Loucy (cell line): ENCODE measurements around the gene TMEM164.

Experiments used
- H2AFZ ChIP-seq: fragments of 200-600 bp; sonication (generic); 2 replicates; pipeline ENCODE4 v1.6.0; 2016; ENCODE audit warnings: antibody characterized with exemption, mild to moderate bottlenecking, low read length, moderate library complexity
- H3F3A ChIP-seq: fragments of 200-600 bp; 2 replicates; pipeline ENCODE4 v1.6.0; 2016; ENCODE audit warnings: antibody characterized with exemption, low read depth, mild to moderate bottlenecking
- H3K27me3 ChIP-seq: fragments of 200-600 bp; sonication (generic); 2 replicates; pipeline ENCODE4 v1.6.1; 2014; ENCODE audit warnings: low read length, mild to moderate bottlenecking; ENCODE audit not compliant: insufficient read depth, poor library complexity, severe bottlenecking
- H3K36me3 ChIP-seq: fragments of 200-600 bp; sonication (generic); 2 replicates; pipeline ENCODE4 v1.6.1; 2016; ENCODE audit warnings: low read length; ENCODE audit not compliant: insufficient read depth
- H3K4me1 ChIP-seq: fragments of 200-600 bp; sonication (generic); 2 replicates; pipeline ENCODE4 v1.5.1; 2014; ENCODE audit warnings: low read length, mild to moderate bottlenecking; ENCODE audit not compliant: insufficient read depth, poor library complexity, severe bottlenecking
- H3K4me2 ChIP-seq: fragments of 200-600 bp; sonication (generic); 2 replicates; pipeline ENCODE4 v1.6.0; 2014; ENCODE audit warnings: antibody characterized with exemption, low read length, low read depth, mild to moderate bottlenecking; ENCODE audit not compliant: poor library complexity, severe bottlenecking
- H3K4me3 ChIP-seq: fragments of 200-600 bp; sonication (generic); 2 replicates; pipeline ENCODE4 v1.5.1; 2014; ENCODE audit warnings: low read length, mild to moderate bottlenecking, mixed read lengths; ENCODE audit not compliant: poor library complexity, severe bottlenecking
- H3K79me2 ChIP-seq: fragments of 200-600 bp; sonication (generic); 2 replicates; pipeline ENCODE4 v1.6.1; 2014; ENCODE audit warnings: low read length; ENCODE audit not compliant: insufficient read depth
- H3K9ac ChIP-seq: fragments of 200-600 bp; sonication (generic); 2 replicates; pipeline ENCODE4 v1.6.0; 2014; ENCODE audit warnings: mild to moderate bottlenecking, low read depth, low read length, moderate library complexity; ENCODE audit not compliant: poor library complexity, severe bottlenecking
- H3K9me2 ChIP-seq: fragments of 200-600 bp; sonication (generic); replicated peaks from 2 replicates; pipeline ENCODE4 v1.6.1; 2016; ENCODE audit warnings: low read depth, low read length, mixed read lengths
- H3K9me3 ChIP-seq: fragments of 200-600 bp; sonication (generic); 2 replicates; pipeline ENCODE4 v1.6.1; 2014; ENCODE audit warnings: mild to moderate bottlenecking, antibody characterized with exemption, low read length, low read depth; ENCODE audit not compliant: insufficient read depth
- H4K20me1 ChIP-seq: fragments of 200-600 bp; sonication (generic); 2 replicates; pipeline ENCODE4 v1.6.0; 2014; ENCODE audit warnings: antibody characterized with exemption, low read length, mild to moderate bottlenecking; ENCODE audit not compliant: insufficient read depth, poor library complexity, severe bottlenecking
- CTCF ChIP-seq: fragments of 200-600 bp; sonication (generic); conservative IDR thresholded peaks from 2 replicates; pipeline ENCODE4 v1.5.1; 2014; ENCODE audit warnings: mild to moderate bottlenecking, antibody characterized with exemption, low read length
- EZH2phosphoT487 ChIP-seq: fragments of 200-600 bp; IDR thresholded peaks from 2 replicates; pipeline ENCODE4 v1.6.1; 2018; ENCODE audit warnings: antibody characterized with exemption, mild to moderate bottlenecking, moderate library complexity, borderline replicate concordance

Gene TMEM164

GRCh38 chrX:110046001-110046400 is 43.1 kb downstream of the TMEM164 start:
- no peaks in the 10 kb centered on the region for H3F3A ChIP-seq
- H4K20me1 ChIP-seq, result peaks cover 29% of the 10 kb centered on the region
- H3K4me2 ChIP-seq, result no peak overlapping the region
- H3K9me2 ChIP-seq, result no peaks in the 10 kb centered on the region
- peaks cover 90% of the 10 kb centered on the region for H3K79me2 ChIP-seq
- H3K9me3 ChIP-seq, result no peaks in the 10 kb centered on the region
- no peaks in the 10 kb centered on the region for H3K27me3 ChIP-seq
- H3K4me3 ChIP-seq, result no peak overlapping the region
- peaks cover 3% of the 10 kb centered on the region for H3K4me1 ChIP-seq
- H3K9ac ChIP-seq, result no peak overlapping the region
- TF ChIP-seq EZH2phosphoT487 (no peak), CTCF (peak; percentile 27; the same call in 1 of the 2 replicates)
- no peak overlapping the region for H2AFZ ChIP-seq
- peaks cover 13% of the 10 kb centered on the region; the same call in 1 of the 2 replicates for H3K36me3 ChIP-seq

GRCh38 chrX:110046971-110047370 is 44.1 kb downstream of the TMEM164 start:
- TF ChIP-seq EZH2phosphoT487 (no peak), CTCF (no peak)
- Histone ChIP-seq H3K9me3 (no peaks in the 10 kb centered on the region), H3K4me2 (no peak overlapping the region), H3K79me2 (peaks cover 86% of the 10 kb centered on the region), H3K36me3 (peaks cover 8% of the 10 kb centered on the region; the same call in 1 of the 2 replicates), H2AFZ (no peak overlapping the region), H3K4me3 (no peak overlapping the region), H3F3A (no peaks in the 10 kb centered on the region), H3K27me3 (no peaks in the 10 kb centered on the region), H4K20me1 (peaks cover 30% of the 10 kb centered on the region), H3K9me2 (no peaks in the 10 kb centered on the region), H3K9ac (no peak overlapping the region), H3K4me1 (peaks cover 3% of the 10 kb centered on the region)

- no peaks in the 10 kb centered on the region for H3K4me1 ChIP-seq
- H3K9me2 ChIP-seq, result no peaks in the 10 kb centered on the region
- H3K79me2 ChIP-seq, result peaks cover 65% of the 10 kb centered on the region
- H3K9ac ChIP-seq, result no peak overlapping the region
- H3K27me3 ChIP-seq, result no peaks in the 10 kb centered on the region
- H3K4me3 ChIP-seq, result no peak overlapping the region
- no peaks in the 10 kb centered on the region for H3K9me3 ChIP-seq
- H4K20me1 ChIP-seq, result peaks cover 22% of the 10 kb centered on the region
- H3K4me2 ChIP-seq, result no peak overlapping the region
- no peaks in the 10 kb centered on the region for H3F3A ChIP-seq
- no peak for TF ChIP-seq CTCF
- TF ChIP-seq EZH2phosphoT487, result no peak
- no peak overlapping the region for H2AFZ ChIP-seq
- peaks cover 17% of the 10 kb centered on the region; the same call in 1 of the 2 replicates for H3K36me3 ChIP-seq
Measured at GRCh38 chrX:110049096-110049495, 46.2 kb downstream of the TMEM164 start.
